Subcutaneous abdominal adipose tissue (tissue), 5 donors: Measurements from ENCODE around the gene PPIH.
"Not testable (repeated sequence)": the region's sequence is repeated elsewhere in the genome, so short reads cannot be mapped to it uniquely, and the experiment has no call there.

Source experiments
- H3K27ac ChIP-seq: one replicate; pipeline ENCODE4 v1.7.0; 2013; ENCODE audit warnings: low read depth, mild to moderate bottlenecking, inconsistent platforms, low read length, moderate library complexity
- H3K27me3 ChIP-seq, 5 donors: one replicate each; pipeline ENCODE4 v1.7.0; 2013; ENCODE audit warnings: low read length in 5 of 5, inconsistent platforms in 1 of 5; ENCODE audit not compliant: control insufficient read depth in 5 of 5, insufficient read depth in 4 of 5
- H3K36me3 ChIP-seq, 5 donors: one replicate each; pipeline ENCODE4 v1.7.0; 2013; ENCODE audit warnings: low read length in 5 of 5; ENCODE audit not compliant: control insufficient read depth in 5 of 5, insufficient read depth in 5 of 5
- H3K4me1 ChIP-seq, 5 donors: one replicate each; pipeline ENCODE4 v1.7.0; 2013; ENCODE audit warnings: low read length in 5 of 5, mild to moderate bottlenecking in 3 of 5, moderate library complexity in 1 of 5; ENCODE audit not compliant: control insufficient read depth in 5 of 5, insufficient read depth in 5 of 5
- H3K4me3 ChIP-seq, 5 donors: one replicate each; pipeline ENCODE4 v1.7.0; 2013; ENCODE audit warnings: low read length in 5 of 5, low read depth in 1 of 5
- H3K9ac ChIP-seq, 5 donors: one replicate each; pipeline ENCODE4 v1.7.0; 2013; ENCODE audit warnings: low read length in 5 of 5, mild to moderate bottlenecking in 4 of 5, moderate library complexity in 3 of 5
- H3K9me3 ChIP-seq, 5 donors: one replicate each; pipeline ENCODE4 v1.7.0; 2013; ENCODE audit warnings: low read length in 5 of 5; ENCODE audit not compliant: control insufficient read depth in 5 of 5
- donor health status: healthy.
- donor health status: healthy.
- donor health status: healthy.
- donor health status: healthy.
- donor health status: healthy.

Gene PPIH

GRCh38 chr1:42692461-42692860, 34.2 kb downstream of the PPIH start:
- Histone ChIP-seq H3K4me3 (no peak overlapping the region), H3K9me3 (no peaks in the 10 kb centered on the region), H3K4me1 (peaks cover 0 to 41% (median 34%) of the 10 kb centered on the region in 5 donors), H3K9ac (peak overlapping the region in 2 of 5 donors; percentile 35 to 44), H3K36me3 (peaks cover 16 to 36% (median 23%) of the 10 kb centered on the region in 5 donors), H3K27ac (no peak overlapping the region), H3K27me3 (no peaks in the 10 kb centered on the region)

DNA sequence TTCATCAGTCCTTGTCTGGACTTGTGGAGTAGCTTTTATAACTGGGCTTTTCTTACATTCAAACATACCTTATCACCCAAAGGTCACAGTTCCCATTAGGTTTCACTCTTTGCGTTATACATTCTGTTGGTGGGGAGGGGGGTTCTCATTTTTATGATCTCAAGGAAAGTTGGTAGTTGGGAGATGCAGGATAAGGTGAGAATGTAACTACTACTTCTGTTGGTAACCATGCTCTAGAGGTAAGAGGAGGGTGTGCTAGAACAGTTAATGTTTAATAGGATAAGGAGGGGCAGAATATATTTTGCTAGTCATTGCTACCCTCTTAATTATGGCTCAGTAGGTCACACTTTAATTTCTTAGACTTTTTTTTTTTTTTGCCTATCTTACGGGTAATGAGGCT, 34.7 kb downstream of the PPIH start:
- peak overlapping the region in 2 of 5 donors; percentile 35 to 44 for H3K9ac ChIP-seq
- no peaks in the 10 kb centered on the region for H3K9me3 ChIP-seq

GRCh38 chr1:42698081-42698813, 40.0 kb downstream of the PPIH start:
- Histone ChIP-seq H3K4me3 (no peak overlapping the region), H3K27me3 (no peaks in the 10 kb centered on the region), H3K9me3 (no peaks in the 10 kb centered on the region), H3K36me3 (peaks cover 54 to 88% (median 70%) of the 10 kb centered on the region in 5 donors), H3K27ac (no peak overlapping the region), H3K4me1 (no peaks in the 10 kb centered on the region), H3K9ac (no peak overlapping the region)

More for the DNA sequence above, 34.7 kb downstream of the PPIH start:
- H3K4me1 ChIP-seq, result peaks cover 0 to 38% (median 30%) of the 10 kb centered on the region in 5 donors
- H3K36me3 ChIP-seq, result peaks cover 21 to 39% (median 24%) of the 10 kb centered on the region in 5 donors
- no peak overlapping the region for H3K27ac ChIP-seq
- no peaks in the 10 kb centered on the region for H3K27me3 ChIP-seq
- H3K4me3 ChIP-seq, result no peak overlapping the region

GRCh38 chr1:42700006-42700405, 41.8 kb downstream of the PPIH start:
- Histone ChIP-seq H3K4me1 (no peaks in the 10 kb centered on the region), H3K27me3 (no peaks in the 10 kb centered on the region), H3K27ac (no peak overlapping the region), H3K9me3 (no peaks in the 10 kb centered on the region), H3K9ac (no peak overlapping the region), H3K4me3 (no peak overlapping the region), H3K36me3 (peaks cover 58 to 96% (median 82%) of the 10 kb centered on the region in 5 donors)

DNA sequence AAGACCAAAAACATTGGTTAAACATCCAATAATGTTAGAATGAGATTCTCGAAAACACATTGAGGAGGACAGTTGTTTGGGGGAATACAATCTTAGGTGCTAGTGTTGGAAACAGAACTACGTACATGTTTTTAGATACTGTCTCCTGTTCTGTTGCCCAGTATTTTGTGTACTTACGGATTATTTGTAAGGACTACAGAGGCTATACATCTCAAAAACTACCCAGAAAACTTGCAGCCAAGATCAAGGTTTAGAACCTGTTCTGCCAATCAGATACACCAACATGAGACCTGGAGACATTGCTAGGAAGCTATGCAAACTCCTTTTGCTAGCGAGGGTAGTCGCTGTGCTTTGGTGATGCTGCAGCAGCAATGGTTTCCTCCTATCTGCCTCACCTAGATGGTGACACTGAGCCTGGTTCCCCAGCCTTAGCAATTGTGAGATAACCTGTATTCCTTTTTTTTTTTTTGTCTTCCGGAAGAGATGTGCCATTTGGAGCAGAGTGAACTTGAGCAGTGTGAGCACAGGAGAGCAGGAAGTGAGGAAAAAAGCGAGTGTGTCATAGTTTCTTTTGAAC, 45.8 kb downstream of the PPIH start:
- H3K4me3 ChIP-seq, result no peak overlapping the region
- no peaks in the 10 kb centered on the region for H3K4me1 ChIP-seq
- no peaks in the 10 kb centered on the region for H3K9me3 ChIP-seq
- no peak overlapping the region for H3K27ac ChIP-seq
- H3K36me3 ChIP-seq, result peaks cover 45 to 78% (median 66%) of the 10 kb centered on the region in 5 donors
- H3K9ac ChIP-seq, result no peak overlapping the region
- no peaks in the 10 kb centered on the region for H3K27me3 ChIP-seq

- peaks cover 0 to 21% (median 4%) of the 10 kb centered on the region in 5 donors for H3K36me3 ChIP-seq
These were observed 54.6 kb downstream of the PPIH start for GRCh38 chr1:42712808-42713207.

DNA sequence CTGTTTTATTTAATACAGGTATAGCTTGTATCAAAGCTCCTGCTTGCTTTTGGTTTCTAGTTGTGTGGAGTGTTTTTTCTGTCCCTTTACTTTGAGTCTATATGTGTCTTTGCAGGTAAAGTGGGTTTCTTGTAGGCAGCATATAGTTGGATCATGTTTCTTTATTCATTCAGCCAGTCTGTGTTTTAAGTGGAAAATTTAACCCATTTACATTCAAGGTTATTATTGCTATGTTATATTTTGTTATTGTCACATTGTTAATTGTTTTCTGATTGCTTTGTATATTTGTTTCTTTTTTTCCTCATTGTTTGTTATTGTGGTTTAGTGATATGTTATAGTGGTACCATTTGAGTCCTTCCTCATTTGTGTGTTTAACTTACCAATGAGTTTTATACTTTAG, 55.1 kb downstream of the PPIH start:
- Histone ChIP-seq H3K4me1 (no peaks in the 10 kb centered on the region), H3K4me3 (no peak overlapping the region), H3K27me3 (no peaks in the 10 kb centered on the region), H3K9me3 (peaks cover 0 to 19% (median 13%) of the 10 kb centered on the region in 5 donors), H3K36me3 (peaks cover 0 to 23% (median 4%) of the 10 kb centered on the region in 5 donors), H3K27ac (no peak overlapping the region), H3K9ac (no peak overlapping the region)

More at GRCh38 chr1:42712808-42713207, 54.6 kb downstream of the PPIH start:
- H3K27ac ChIP-seq, H3K4me1 ChIP-seq, H3K9ac ChIP-seq, H3K4me3 ChIP-seq, H3K27me3 ChIP-seq: not testable (repeated sequence)
- H3K9me3 ChIP-seq, result peaks cover 0 to 19% (median 13%) of the 10 kb centered on the region in 5 donors

- not testable (repeated sequence) for H3K9ac ChIP-seq, H3K27me3 ChIP-seq, H3K4me1 ChIP-seq, H3K27ac ChIP-seq
- peak overlapping the region in 1 of 5 donors; percentile 16 for H3K4me3 ChIP-seq
- peaks cover 0 to 19% (median 13%) of the 10 kb centered on the region in 5 donors for H3K9me3 ChIP-seq
- H3K36me3 ChIP-seq, result peaks cover 0 to 20% (median 6%) of the 10 kb centered on the region in 5 donors
These were observed 56.2 kb downstream of the PPIH start for GRCh38 chr1:42714441-42714840.

- H3K27ac ChIP-seq, result no peak overlapping the region
- H3K9ac ChIP-seq, result no peak overlapping the region
- no peak overlapping the region for H3K4me3 ChIP-seq
- H3K4me1 ChIP-seq, result no peaks in the 10 kb centered on the region
- H3K9me3 ChIP-seq, result no peaks in the 10 kb centered on the region
- H3K36me3 ChIP-seq, result peaks cover 0 to 8% (median 0%) of the 10 kb centered on the region in 5 donors
- H3K27me3 ChIP-seq, result no peaks in the 10 kb centered on the region
These were observed 62.6 kb downstream of the PPIH start for GRCh38 chr1:42720868-42721267.

GRCh38 chr1:42721926-42722325, 63.7 kb downstream of the PPIH start:
- no peak overlapping the region for H3K9ac ChIP-seq
- no peaks in the 10 kb centered on the region for H3K4me1 ChIP-seq
- H3K27ac ChIP-seq, result no peak overlapping the region
- no peak overlapping the region for H3K4me3 ChIP-seq
- H3K27me3 ChIP-seq, result no peaks in the 10 kb centered on the region
- peaks cover 0 to 8% (median 0%) of the 10 kb centered on the region in 5 donors for H3K36me3 ChIP-seq
- no peaks in the 10 kb centered on the region for H3K9me3 ChIP-seq
